Measurements from ENCODE around the gene TGM2. TPM values are rescaled to one million over a fixed set of nuclear protein-coding genes. Genes with fewer than 3 reads are reported as not detected.

Gene TGM2
- total and polyA plus RNA-seq, 4 donors, result 12.9 to 63.3 (median 19.6) TPM

DNA sequence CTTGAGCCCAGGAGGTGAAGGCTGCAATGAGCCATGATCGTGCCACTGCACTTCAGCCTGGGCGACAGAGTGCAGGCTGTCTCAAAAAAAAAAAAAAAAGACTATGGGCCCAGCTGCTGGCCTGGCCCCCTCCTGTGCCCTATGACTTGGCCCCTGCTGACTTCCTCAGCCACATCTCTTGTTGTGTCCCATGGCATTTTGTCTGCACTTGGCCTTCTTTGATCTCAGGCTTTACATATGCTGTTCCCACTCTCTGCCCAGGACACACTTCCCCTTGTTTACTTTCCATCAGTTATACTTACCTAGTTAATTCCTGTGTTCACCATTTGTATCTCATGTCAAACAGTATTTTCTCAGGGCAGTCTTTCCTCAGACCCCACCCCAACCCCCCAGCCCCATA is 87.0 kb downstream of the TGM2 start:
- Histone ChIP-seq H3K4me1 (ENCODE audit: control insufficient read depth, insufficient read depth, low read length) (peaks cover 3% of the 10 kb centered on the region), H3K27ac (ENCODE audit: low read depth, low read length) (no peak overlapping the region), H3K36me3 (ENCODE audit: control insufficient read depth, insufficient read depth, low read length) (peaks cover 26% of the 10 kb centered on the region), H3K27me3 (ENCODE audit: control insufficient read depth, insufficient read depth, low read length) (no peaks in the 10 kb centered on the region), H3K9me3 (ENCODE audit: control insufficient read depth, insufficient read depth, low read length) (no peaks in the 10 kb centered on the region), H3K4me3 (ENCODE audit: low read depth, low read length) (no peak overlapping the region)
- DNase-seq (ENCODE audit: low read depth in 4 of 6, low spot score in 6 of 6), result no peak
- WGBS (ENCODE audit: insufficient coverage), result 88% methylated on average over 2 of the region's 2 CpGs

Small RNAs within 50 kb of the gene (small RNA-seq; reads per million reads assigned to genes)
- not detected for gene RN7SL237P (ENCODE audit: low replicate concordance)

Other genes with a start within 250 kb of the TGM2 start
- 10 to 100 TPM; 22.9 to 25.9 TPM for gene TTI1, start 131.8 kb downstream of the TGM2 start, total RNA-seq
- gene TTI1, start 131.8 kb downstream of the TGM2 start, polyA plus RNA-seq (ENCODE audit: insufficient read length in 2 of 2), result 10 to 100 TPM; 20.6 to 21.8 TPM
- 10 to 100 TPM; 29.5 to 32.6 TPM for gene RPRD1B, start 131.5 kb downstream of the TGM2 start, total RNA-seq
- gene RPRD1B, start 131.5 kb downstream of the TGM2 start, polyA plus RNA-seq (ENCODE audit: insufficient read length in 2 of 2), result 10 to 100 TPM; 25.4 to 25.7 TPM
- gene KIAA1755, start 95.5 kb upstream of the TGM2 start, total RNA-seq, result 10 to 100 TPM; 21.6 to 51.5 TPM
- 10 to 100 TPM; 20.8 to 45.7 TPM for gene KIAA1755, start 95.5 kb upstream of the TGM2 start, polyA plus RNA-seq (ENCODE audit: insufficient read length in 2 of 2)
- 10 to 100 TPM in 1 of 2 donors, 1 to 10 TPM in 1; 8.7 to 11.5 TPM for gene BPI, start 138.9 kb upstream of the TGM2 start, total RNA-seq
- 1 to 10 TPM in 1 of 2 donors, not detected in 1; 5.0 TPM for gene BPI, start 138.9 kb upstream of the TGM2 start, polyA plus RNA-seq (ENCODE audit: insufficient read length in 2 of 2)
- not detected for gene LBP, start 181.2 kb upstream of the TGM2 start, total RNA-seq
- gene LBP, start 181.2 kb upstream of the TGM2 start, polyA plus RNA-seq (ENCODE audit: insufficient read length in 2 of 2), result not detected